Astrocyte (in vitro differentiated cells and primary cell): Measurements from ENCODE around the gene HECTD2. TPM values are rescaled to one million over a fixed set of nuclear protein-coding genes. Genes with fewer than 3 reads are reported as not detected.
"Not testable (repeated sequence)": the region's sequence is repeated elsewhere in the genome, so short reads cannot be mapped to it uniquely, and the experiment has no call there.

ENCODE experiments used
- DNase-seq: peaks from one replicate; pipeline ENCODE4 v3.0.0-alpha.2; 2010; ENCODE audit warnings: low read depth
- FAIRE-seq: peaks from 2 replicates; lab custom pipeline; 2011; peaks lifted over from hg19 to GRCh38; lab: Jason Lieb, UNC
- H2AFZ ChIP-seq: 2 replicates; pipeline ENCODE4 v1.6.0; 2012; ENCODE audit warnings: low read depth, low read length, inconsistent platforms
- H3K27ac ChIP-seq: 2 replicates; pipeline ENCODE4 v1.5.1; 2011; ENCODE audit warnings: low read depth, low read length, inconsistent platforms
- H3K27me3 ChIP-seq: 2 replicates; pipeline ENCODE4 v1.6.0; 2011; ENCODE audit warnings: low read length, inconsistent platforms; ENCODE audit not compliant: insufficient read depth
- H3K36me3 ChIP-seq: 2 replicates; pipeline ENCODE4 v1.5.1; 2011; ENCODE audit warnings: low read length, inconsistent platforms; ENCODE audit not compliant: insufficient read depth
- H3K4me1 ChIP-seq: 2 replicates; pipeline ENCODE4 v1.5.1; 2011; ENCODE audit warnings: low read length, inconsistent platforms; ENCODE audit not compliant: insufficient read depth
- H3K4me2 ChIP-seq: 2 replicates; pipeline ENCODE4 v1.6.0; 2012; ENCODE audit warnings: low read length, inconsistent platforms
- H3K4me3 ChIP-seq: 2 replicates; pipeline ENCODE4 v1.5.1; 2011; ENCODE audit warnings: low read depth, mild to moderate bottlenecking, low read length, inconsistent platforms; ENCODE audit not compliant: insufficient read depth
- H3K79me2 ChIP-seq: 2 replicates; pipeline ENCODE4 v1.6.0; 2012; ENCODE audit warnings: mild to moderate bottlenecking, low read length, inconsistent platforms; ENCODE audit not compliant: insufficient read depth
- H3K9ac ChIP-seq: 2 replicates; pipeline ENCODE4 v1.6.0; 2012; ENCODE audit warnings: mild to moderate bottlenecking, low read length, inconsistent platforms
- H3K9me3 ChIP-seq: 2 replicates; pipeline ENCODE4 v1.5.1; 2012; ENCODE audit warnings: low read depth, mild to moderate bottlenecking, low read length, inconsistent platforms; ENCODE audit not compliant: insufficient read depth
- H4K20me1 ChIP-seq: 2 replicates; pipeline ENCODE4 v1.6.0; 2012; ENCODE audit warnings: low read length, inconsistent platforms; ENCODE audit not compliant: insufficient read depth
- H3K27ac Mint-ChIP-seq: one replicate; pipeline ENCODE4 v1.8.0; 2021; ENCODE audit warnings: mild to moderate bottlenecking, mixed read lengths; ENCODE audit not compliant: unreplicated experiment
- H3K27me3 Mint-ChIP-seq: one replicate; pipeline ENCODE4 v1.8.0; 2021; ENCODE audit warnings: low read depth, mixed read lengths; ENCODE audit not compliant: unreplicated experiment
- H3K36me3 Mint-ChIP-seq: one replicate; pipeline ENCODE4 v1.8.0; 2021; ENCODE audit warnings: low read depth, mixed read lengths; ENCODE audit not compliant: unreplicated experiment
- H3K4me1 Mint-ChIP-seq: one replicate; pipeline ENCODE4 v1.8.0; 2021; ENCODE audit warnings: low read depth, mixed read lengths; ENCODE audit not compliant: unreplicated experiment
- H3K4me3 Mint-ChIP-seq: one replicate; pipeline ENCODE4 v1.8.0; 2021; ENCODE audit warnings: mild to moderate bottlenecking, moderate library complexity, mixed read lengths; ENCODE audit not compliant: unreplicated experiment
- H3K9me3 Mint-ChIP-seq: one replicate; pipeline ENCODE4 v1.8.0; 2021; ENCODE audit warnings: mild to moderate bottlenecking, mixed read lengths; ENCODE audit not compliant: unreplicated experiment
- EZH2 ChIP-seq: IDR thresholded peaks from 2 replicates; pipeline ENCODE4 v1.6.1; 2012; ENCODE audit warnings: mild to moderate bottlenecking, low read length, inconsistent platforms; ENCODE audit not compliant: insufficient read depth
- total RNA-seq: library from RNA; stranded (reverse); gene quantifications from 2 replicates; pipeline ENCODE4 v1.2.1, GENCODE V29; 2021
- TF ChIP-seq, protein P1 (sequence below): IDR thresholded peaks from 2 replicates; pipeline ENCODE4 v1.5.1; 2011; ENCODE audit warnings: low read depth, mild to moderate bottlenecking, inconsistent platforms, low read length, moderate library complexity; ENCODE audit not compliant: insufficient read depth

The HECTD2 gene
- total RNA-seq, 1 donor from 2014 or later = 11.9 TPM

DNA sequence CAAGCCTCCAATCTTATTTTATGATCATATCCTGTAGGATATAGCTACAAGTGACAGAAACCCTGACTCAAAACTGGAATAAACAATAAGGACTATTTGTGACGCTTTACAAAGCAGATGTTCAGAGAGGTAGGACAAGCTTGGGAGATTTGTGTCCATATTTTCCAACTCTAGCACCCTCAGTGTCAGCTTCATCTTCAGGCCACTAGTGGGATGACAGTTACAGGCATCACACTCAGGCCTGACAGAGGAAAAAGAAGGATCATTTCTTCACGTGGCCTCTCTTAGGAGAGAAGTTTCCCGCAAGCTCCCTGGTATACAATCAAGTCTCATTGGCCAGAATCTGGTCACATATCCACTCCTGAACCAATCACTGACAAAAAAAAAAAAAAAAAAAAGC, 148.3 kb downstream of the HECTD2 start:
- H3K27ac ChIP-seq = no peak overlapping the region
- Mint-ChIP-seq H3K27ac (no peak overlapping the region), H3K4me3 (no peak overlapping the region), H3K27me3 (no peaks in the 10 kb centered on the region), H3K9me3 (peaks cover 14% of the 10 kb centered on the region), H3K36me3 (peaks cover 3% of the 10 kb centered on the region), H3K4me1 (peaks cover 20% of the 10 kb centered on the region)
- H3K79me2 ChIP-seq = no peaks in the 10 kb centered on the region
- H2AFZ ChIP-seq = no peak overlapping the region
- no peaks in the 10 kb centered on the region for H3K36me3 ChIP-seq
- H3K9ac ChIP-seq = no peak overlapping the region
- FAIRE-seq = no peak
- no peaks in the 10 kb centered on the region for H3K27me3 ChIP-seq
- H3K9me3 ChIP-seq = no peaks in the 10 kb centered on the region
- no peaks in the 10 kb centered on the region for H4K20me1 ChIP-seq
- peaks cover 7% of the 10 kb centered on the region for H3K4me1 ChIP-seq
- TF ChIP-seq, protein P1, sequence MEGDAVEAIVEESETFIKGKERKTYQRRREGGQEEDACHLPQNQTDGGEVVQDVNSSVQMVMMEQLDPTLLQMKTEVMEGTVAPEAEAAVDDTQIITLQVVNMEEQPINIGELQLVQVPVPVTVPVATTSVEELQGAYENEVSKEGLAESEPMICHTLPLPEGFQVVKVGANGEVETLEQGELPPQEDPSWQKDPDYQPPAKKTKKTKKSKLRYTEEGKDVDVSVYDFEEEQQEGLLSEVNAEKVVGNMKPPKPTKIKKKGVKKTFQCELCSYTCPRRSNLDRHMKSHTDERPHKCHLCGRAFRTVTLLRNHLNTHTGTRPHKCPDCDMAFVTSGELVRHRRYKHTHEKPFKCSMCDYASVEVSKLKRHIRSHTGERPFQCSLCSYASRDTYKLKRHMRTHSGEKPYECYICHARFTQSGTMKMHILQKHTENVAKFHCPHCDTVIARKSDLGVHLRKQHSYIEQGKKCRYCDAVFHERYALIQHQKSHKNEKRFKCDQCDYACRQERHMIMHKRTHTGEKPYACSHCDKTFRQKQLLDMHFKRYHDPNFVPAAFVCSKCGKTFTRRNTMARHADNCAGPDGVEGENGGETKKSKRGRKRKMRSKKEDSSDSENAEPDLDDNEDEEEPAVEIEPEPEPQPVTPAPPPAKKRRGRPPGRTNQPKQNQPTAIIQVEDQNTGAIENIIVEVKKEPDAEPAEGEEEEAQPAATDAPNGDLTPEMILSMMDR = no peak
- no peak for TF ChIP-seq EZH2
- DNase-seq = no peak
- no peak overlapping the region for H3K4me3 ChIP-seq
- H3K4me2 ChIP-seq = no peak overlapping the region

DNA sequence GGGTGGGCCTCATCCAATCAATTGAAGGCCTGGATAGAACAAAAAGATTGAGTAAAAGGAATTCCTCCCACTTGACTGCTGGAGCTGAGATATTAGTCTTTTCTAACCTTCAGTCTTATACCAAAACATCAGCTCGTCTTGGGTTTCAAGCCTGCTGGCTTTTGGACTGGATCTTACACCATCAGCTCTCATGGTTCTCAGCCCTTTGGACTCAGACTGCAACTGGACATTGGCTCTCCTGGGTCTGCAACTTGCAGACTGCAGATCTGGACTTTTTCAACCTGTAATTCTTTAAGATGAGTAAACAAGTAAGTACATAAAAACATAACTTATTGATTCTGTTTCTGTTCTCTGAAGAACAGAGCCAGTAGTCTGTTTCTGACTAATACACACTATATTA, 149.0 kb downstream of the HECTD2 start:
- Histone ChIP-seq H3K9me3 (no peaks in the 10 kb centered on the region), H3K4me1 (peaks cover 7% of the 10 kb centered on the region), H3K27ac (no peak overlapping the region), H3K4me3 (no peak overlapping the region), H3K9ac (no peak overlapping the region), H2AFZ (no peak overlapping the region), H4K20me1 (no peaks in the 10 kb centered on the region), H3K27me3 (no peaks in the 10 kb centered on the region), H3K36me3 (no peaks in the 10 kb centered on the region), H3K4me2 (no peak overlapping the region), H3K79me2 (no peaks in the 10 kb centered on the region)
- Mint-ChIP-seq H3K27me3 (no peaks in the 10 kb centered on the region), H3K4me3 (no peak overlapping the region), H3K9me3 (peaks cover 14% of the 10 kb centered on the region), H3K4me1 (peaks cover 21% of the 10 kb centered on the region), H3K27ac (no peak overlapping the region), H3K36me3 (peaks cover 3% of the 10 kb centered on the region)
- DNase-seq = no peak
- no peak for FAIRE-seq
- no peak for TF ChIP-seq EZH2
- TF ChIP-seq, protein P1 = no peak

DNA sequence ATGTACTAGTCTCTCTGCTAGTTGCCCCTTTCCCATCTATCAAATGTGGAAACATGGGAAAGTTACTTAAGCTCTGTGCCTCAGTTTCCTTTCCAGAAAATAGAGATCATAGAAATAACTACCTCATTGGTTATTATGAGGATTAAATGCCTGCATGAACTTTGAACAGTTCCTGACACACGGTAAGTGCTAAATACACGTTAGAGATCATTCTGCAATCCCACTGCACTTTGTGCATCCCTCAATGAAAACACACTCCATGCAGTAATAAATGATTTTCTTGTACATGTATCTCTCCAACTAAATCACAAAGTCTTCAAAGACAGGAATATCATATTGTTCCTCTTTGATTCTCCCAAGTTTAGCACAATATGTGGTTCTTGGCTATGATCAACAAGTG, 149.6 kb downstream of the HECTD2 start:
- no peaks in the 10 kb centered on the region for H4K20me1 ChIP-seq
- H3K36me3 ChIP-seq = no peaks in the 10 kb centered on the region
- no peaks in the 10 kb centered on the region for H3K27me3 ChIP-seq
- H3K27ac ChIP-seq = no peak overlapping the region
- no peak overlapping the region for H3K4me2 ChIP-seq
- peaks cover 23% of the 10 kb centered on the region for H3K4me1 Mint-ChIP-seq
- H2AFZ ChIP-seq = no peak overlapping the region
- H3K27ac Mint-ChIP-seq = no peak overlapping the region
- H3K9ac ChIP-seq = no peak overlapping the region
- H3K27me3 Mint-ChIP-seq = no peaks in the 10 kb centered on the region
- peaks cover 3% of the 10 kb centered on the region for H3K36me3 Mint-ChIP-seq
- no peaks in the 10 kb centered on the region for H3K9me3 ChIP-seq
- no peaks in the 10 kb centered on the region for H3K79me2 ChIP-seq
- DNase-seq = no peak
- peaks cover 14% of the 10 kb centered on the region for H3K9me3 Mint-ChIP-seq
- no peak overlapping the region for H3K4me3 Mint-ChIP-seq
- no peak for TF ChIP-seq EZH2
- TF ChIP-seq, protein P1 = no peak
- H3K4me3 ChIP-seq = no peak overlapping the region
- H3K4me1 ChIP-seq = peaks cover 7% of the 10 kb centered on the region
- no peak for FAIRE-seq

DNA sequence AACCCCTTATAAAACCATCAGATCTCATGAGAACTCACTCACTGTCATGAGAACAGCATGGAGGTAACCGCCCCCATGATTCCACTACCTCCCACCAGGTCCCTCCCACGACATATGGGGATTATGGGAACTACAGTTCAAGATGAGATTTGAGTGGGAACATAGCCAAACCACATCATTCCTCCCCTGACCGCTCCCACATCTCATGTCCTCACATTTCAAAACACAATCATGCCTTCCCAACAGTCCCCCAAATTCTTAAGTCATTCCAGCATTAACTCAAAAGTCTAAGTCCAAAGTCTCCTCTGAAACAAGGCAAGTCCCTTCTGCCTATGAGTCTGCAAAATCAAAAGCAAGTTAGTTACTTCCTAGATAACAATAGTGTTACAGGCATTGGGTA, 150.7 kb downstream of the HECTD2 start:
- not testable (repeated sequence) for H3K4me3 ChIP-seq, H3K27me3 ChIP-seq, H3K9me3 ChIP-seq, H3K27ac ChIP-seq, H3K36me3 Mint-ChIP-seq, H3K27me3 Mint-ChIP-seq, H3K4me3 Mint-ChIP-seq, H3K79me2 ChIP-seq, H3K4me1 ChIP-seq, H4K20me1 ChIP-seq, H2AFZ ChIP-seq, H3K4me2 ChIP-seq, H3K9ac ChIP-seq, FAIRE-seq, H3K27ac Mint-ChIP-seq, H3K36me3 ChIP-seq
- H3K9me3 Mint-ChIP-seq = peaks cover 14% of the 10 kb centered on the region
- DNase-seq = peak; percentile 83
- peaks cover 26% of the 10 kb centered on the region for H3K4me1 Mint-ChIP-seq
